GM21576 (cell line): ENCODE data around the gene CAPN3.

Source experiments
- ATAC-seq: cut with Tn5 transposase; IDR thresholded peaks from one replicate; pipeline ENCODE4 v1.9.1; 2021; ENCODE audit warnings: mild to moderate bottlenecking, moderate library complexity; ENCODE audit not compliant: unreplicated experiment

CAPN3 gene

GRCh38 chr15:42355291-42355690 is 4.0 kb upstream of the CAPN3 start:
- no peak for ATAC-seq

- no peak for ATAC-seq
Measured at GRCh38 chr15:42356851-42357250, 2.5 kb upstream of the CAPN3 start.

GRCh38 chr15:42358141-42358540 is 1.2 kb upstream of the CAPN3 start:
- ATAC-seq, result no peak

- no peak for ATAC-seq
Measured at GRCh38 chr15:42359985-42360384, 684 bp downstream of the CAPN3 start.

GRCh38 chr15:42360535-42361112 is 1.3 kb downstream of the CAPN3 start:
- no peak for ATAC-seq

GRCh38 chr15:42363487-42363886 is 4.2 kb downstream of the CAPN3 start:
- ATAC-seq, result no peak

- ATAC-seq, result no peak
Measured at GRCh38 chr15:42363942-42364341, 4.6 kb downstream of the CAPN3 start.

- ATAC-seq, result no peak
Measured at GRCh38 chr15:42364529-42364928, 5.2 kb downstream of the CAPN3 start.

GRCh38 chr15:42365921-42366550 is 6.7 kb downstream of the CAPN3 start:
- no peak for ATAC-seq

GRCh38 chr15:42367041-42367440 is 7.7 kb downstream of the CAPN3 start:
- no peak for ATAC-seq

GRCh38 chr15:42368096-42368495 is 8.8 kb downstream of the CAPN3 start:
- ATAC-seq, result no peak

- ATAC-seq, result no peak
Measured at GRCh38 chr15:42371096-42371495, 11.8 kb downstream of the CAPN3 start.

- no peak for ATAC-seq
Measured at GRCh38 chr15:42373274-42373673, 14.0 kb downstream of the CAPN3 start.

GRCh38 chr15:42373936-42374335 is 14.6 kb downstream of the CAPN3 start:
- ATAC-seq, result no peak

- ATAC-seq, result no peak
Measured at GRCh38 chr15:42374810-42375209, 15.5 kb downstream of the CAPN3 start.

- no peak for ATAC-seq
Measured at GRCh38 chr15:42375252-42375651, 16.0 kb downstream of the CAPN3 start.

GRCh38 chr15:42375941-42376340 is 16.6 kb downstream of the CAPN3 start:
- ATAC-seq, result no peak

GRCh38 chr15:42378011-42378410 is 18.7 kb downstream of the CAPN3 start:
- no peak for ATAC-seq

- no peak for ATAC-seq
Measured at GRCh38 chr15:42384597-42384996, 25.3 kb downstream of the CAPN3 start.

- ATAC-seq, result no peak
Measured at GRCh38 chr15:42385206-42385979, 26.1 kb downstream of the CAPN3 start.

- no peak for ATAC-seq
Measured at GRCh38 chr15:42385980-42386700, 26.8 kb downstream of the CAPN3 start.

GRCh38 chr15:42387603-42388002 is 28.3 kb downstream of the CAPN3 start:
- no peak for ATAC-seq
